ENCODE data around the gene TAS2R39.

DNA sequence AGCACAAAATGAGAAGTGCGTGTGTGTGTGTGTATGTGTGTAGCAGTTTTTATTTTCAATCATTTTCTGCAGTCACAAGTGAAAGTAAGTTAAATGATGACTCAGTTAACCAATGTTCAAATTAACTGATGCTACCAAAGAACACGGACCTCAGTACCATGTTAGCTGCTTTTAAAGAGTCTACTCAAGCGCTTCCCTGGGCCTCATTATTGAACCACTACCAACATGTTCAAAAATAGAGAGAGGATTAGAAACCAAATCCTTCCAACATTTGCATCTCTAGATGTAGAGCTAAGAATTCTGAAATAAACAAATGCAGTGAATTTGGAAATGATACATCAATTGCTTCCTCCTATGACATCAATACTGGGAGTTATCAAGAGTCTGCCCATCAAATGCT is at the start of gene TAS2R39:
- no peak for TF ChIP-seq YY1 (IDR thresholded peaks at IDR 0.05)
- TF ChIP-seq, protein P1, sequence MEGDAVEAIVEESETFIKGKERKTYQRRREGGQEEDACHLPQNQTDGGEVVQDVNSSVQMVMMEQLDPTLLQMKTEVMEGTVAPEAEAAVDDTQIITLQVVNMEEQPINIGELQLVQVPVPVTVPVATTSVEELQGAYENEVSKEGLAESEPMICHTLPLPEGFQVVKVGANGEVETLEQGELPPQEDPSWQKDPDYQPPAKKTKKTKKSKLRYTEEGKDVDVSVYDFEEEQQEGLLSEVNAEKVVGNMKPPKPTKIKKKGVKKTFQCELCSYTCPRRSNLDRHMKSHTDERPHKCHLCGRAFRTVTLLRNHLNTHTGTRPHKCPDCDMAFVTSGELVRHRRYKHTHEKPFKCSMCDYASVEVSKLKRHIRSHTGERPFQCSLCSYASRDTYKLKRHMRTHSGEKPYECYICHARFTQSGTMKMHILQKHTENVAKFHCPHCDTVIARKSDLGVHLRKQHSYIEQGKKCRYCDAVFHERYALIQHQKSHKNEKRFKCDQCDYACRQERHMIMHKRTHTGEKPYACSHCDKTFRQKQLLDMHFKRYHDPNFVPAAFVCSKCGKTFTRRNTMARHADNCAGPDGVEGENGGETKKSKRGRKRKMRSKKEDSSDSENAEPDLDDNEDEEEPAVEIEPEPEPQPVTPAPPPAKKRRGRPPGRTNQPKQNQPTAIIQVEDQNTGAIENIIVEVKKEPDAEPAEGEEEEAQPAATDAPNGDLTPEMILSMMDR (IDR thresholded peaks at IDR 0.05; ENCODE audit: low read depth, low read length, missing input control): no peak
- TF ChIP-seq RXRA (IDR thresholded peaks at IDR 0.05): no peak
- TF ChIP-seq HNF4A (conservative IDR thresholded peaks at IDR 0.05): no peak
- TF ChIP-seq EGR1 (IDR thresholded peaks at IDR 0.05; ENCODE audit: low read depth in 2 of 2): no peak
- no peak for TF ChIP-seq JUND (IDR thresholded peaks at IDR 0.05)
- TF ChIP-seq, protein P2, sequence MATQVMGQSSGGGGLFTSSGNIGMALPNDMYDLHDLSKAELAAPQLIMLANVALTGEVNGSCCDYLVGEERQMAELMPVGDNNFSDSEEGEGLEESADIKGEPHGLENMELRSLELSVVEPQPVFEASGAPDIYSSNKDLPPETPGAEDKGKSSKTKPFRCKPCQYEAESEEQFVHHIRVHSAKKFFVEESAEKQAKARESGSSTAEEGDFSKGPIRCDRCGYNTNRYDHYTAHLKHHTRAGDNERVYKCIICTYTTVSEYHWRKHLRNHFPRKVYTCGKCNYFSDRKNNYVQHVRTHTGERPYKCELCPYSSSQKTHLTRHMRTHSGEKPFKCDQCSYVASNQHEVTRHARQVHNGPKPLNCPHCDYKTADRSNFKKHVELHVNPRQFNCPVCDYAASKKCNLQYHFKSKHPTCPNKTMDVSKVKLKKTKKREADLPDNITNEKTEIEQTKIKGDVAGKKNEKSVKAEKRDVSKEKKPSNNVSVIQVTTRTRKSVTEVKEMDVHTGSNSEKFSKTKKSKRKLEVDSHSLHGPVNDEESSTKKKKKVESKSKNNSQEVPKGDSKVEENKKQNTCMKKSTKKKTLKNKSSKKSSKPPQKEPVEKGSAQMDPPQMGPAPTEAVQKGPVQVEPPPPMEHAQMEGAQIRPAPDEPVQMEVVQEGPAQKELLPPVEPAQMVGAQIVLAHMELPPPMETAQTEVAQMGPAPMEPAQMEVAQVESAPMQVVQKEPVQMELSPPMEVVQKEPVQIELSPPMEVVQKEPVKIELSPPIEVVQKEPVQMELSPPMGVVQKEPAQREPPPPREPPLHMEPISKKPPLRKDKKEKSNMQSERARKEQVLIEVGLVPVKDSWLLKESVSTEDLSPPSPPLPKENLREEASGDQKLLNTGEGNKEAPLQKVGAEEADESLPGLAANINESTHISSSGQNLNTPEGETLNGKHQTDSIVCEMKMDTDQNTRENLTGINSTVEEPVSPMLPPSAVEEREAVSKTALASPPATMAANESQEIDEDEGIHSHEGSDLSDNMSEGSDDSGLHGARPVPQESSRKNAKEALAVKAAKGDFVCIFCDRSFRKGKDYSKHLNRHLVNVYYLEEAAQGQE (IDR thresholded peaks at IDR 0.05): no peak
- no peak for TF ChIP-seq SP1 (IDR thresholded peaks at IDR 0.05)
- TF ChIP-seq HNF4G (IDR thresholded peaks at IDR 0.05): no peak
- no peak for TF ChIP-seq RAD21 (IDR thresholded peaks at IDR 0.05)
- no peak for TF ChIP-seq NR2F2 (IDR thresholded peaks at IDR 0.05)
- TF ChIP-seq, protein P3, sequence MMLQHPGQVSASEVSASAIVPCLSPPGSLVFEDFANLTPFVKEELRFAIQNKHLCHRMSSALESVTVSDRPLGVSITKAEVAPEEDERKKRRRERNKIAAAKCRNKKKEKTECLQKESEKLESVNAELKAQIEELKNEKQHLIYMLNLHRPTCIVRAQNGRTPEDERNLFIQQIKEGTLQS (IDR thresholded peaks at IDR 0.05): no peak
